K562 (cell line): Measurements from ENCODE around the gene GMPR. TPM values are rescaled to one million over a fixed set of nuclear protein-coding genes. Genes with fewer than 3 reads are reported as not detected.

Source experiments
- HCFC1 ChIP-seq: IDR thresholded peaks from 2 replicates; pipeline ENCODE4 v1.6.1; 2012; ENCODE audit warnings: low read depth, low read length, improper control_type of control experiment
- MAZ ChIP-seq, 2 experiments: fragments of 450-650 bp in 1 of 2; sonication (generic) in 1 of 2; formaldehyde crosslinking; IDR thresholded peaks in 1 of 2; conservative IDR thresholded peaks in 1 of 2; 2 replicates each; pipeline versions ENCODE4 v1.4.0 to v1.5.0; 2020; ENCODE audit warnings: mild to moderate bottlenecking in 1 of 2, missing genetic modification reagents in 1 of 2
- RBM22 ChIP-seq: fragments of 200-400 bp; formaldehyde crosslinking; IDR thresholded peaks from 2 replicates; pipeline ENCODE4 v1.6.1; 2018; ENCODE audit warnings: low read length, low read depth; ENCODE audit not compliant: poor library complexity, severe bottlenecking
- STAT5B ChIP-seq: fragments of 250-450 bp; sonication (Bioruptor Pico); IDR thresholded peaks from 2 replicates; pipeline ENCODE4 v1.8.0; 2021; ENCODE audit warnings: mild to moderate bottlenecking, inconsistent platforms
- ZNF311 ChIP-seq: fragments of 250-450 bp; sonication (Bioruptor Pico); IDR thresholded peaks from 2 replicates; pipeline ENCODE4 v1.4.0; 2020; ENCODE audit warnings: mild to moderate bottlenecking, moderate library complexity
- ZNF76 ChIP-seq: fragments of 250-450 bp; sonication (Bioruptor Pico); IDR thresholded peaks from 2 replicates; pipeline ENCODE4 v1.4.0; 2020; ENCODE audit warnings: mild to moderate bottlenecking, moderate library complexity, borderline replicate concordance
- ZNF830 ChIP-seq: fragments of 250-450 bp; sonication (Bioruptor Pico); IDR thresholded peaks from 2 replicates; pipeline ENCODE4 v1.5.0; 2021; ENCODE audit warnings: mild to moderate bottlenecking
- polyA plus RNA-seq, 8 experiments: library from polyadenylated mRNA; depleted of rRNA in 4 of 8; stranded (reverse) in 5 of 8; unstranded in 3 of 8; fragments of >200 nt; fragmentation: Nextera tagmentation in 2 of 8; fragmentation: Illumina TruSeq in 1 of 8; extraction: Ambion mirVana in 2 of 8; extraction: Trizol in 1 of 8; gene quantifications; 2 replicates each; pipeline versions ENCODE4 v1.2.1 to v1.2.3, GENCODE V29; 2011 to 2014; ENCODE audit warnings: inconsistent platforms in 1 of 8, missing spikeins in 1 of 8
- total RNA-seq, 7 experiments: library from RNA; depleted of rRNA in 6 of 7; stranded (reverse); fragments of >200 nt in 6 of 7; fragmentation: Illumina TruSeq in 2 of 7; extraction: Trizol in 2 of 7; gene quantifications; 2 replicates each; pipeline versions ENCODE4 v1.2.1 to v1.2.3, GENCODE V29; 2011 to 2021; ENCODE audit warnings: low replicate concordance in 1 of 7
- TF ChIP-seq, protein P1 (sequence below): fragments of 250-450 bp; sonication (Bioruptor Pico); IDR thresholded peaks from 2 replicates; pipeline ENCODE4 v1.6.1; 2021; ENCODE audit warnings: mild to moderate bottlenecking
- TF ChIP-seq, protein P2 (sequence below): sonication (generic); formaldehyde crosslinking; IDR thresholded peaks from 2 replicates; pipeline ENCODE4 v1.8.0; 2022; ENCODE audit warnings: missing genetic modification reagents, mild to moderate bottlenecking, moderate library complexity, borderline replicate concordance
- TF ChIP-seq, protein P3 (sequence below): fragments of 250-450 bp; sonication (Bioruptor Pico); IDR thresholded peaks from 2 replicates; pipeline ENCODE4 v1.5.0; 2021
- TF ChIP-seq, protein P4 (sequence below), 2 experiments: fragments of 150-350 bp in 1 of 2; IDR thresholded peaks; 2 replicates each; pipeline ENCODE4 v1.6.1; 2012 to 2016; ENCODE audit warnings: low read depth in 2 of 2, low read length in 2 of 2, mild to moderate bottlenecking in 1 of 2, moderate library complexity in 1 of 2

The GMPR gene
- total and polyA plus RNA-seq, 9 of the 15 experiments (the other 6 are each of a cell fraction or from before 2014, with no cell fraction given), result 34.6 to 83.7 (median 49.8) TPM

DNA sequence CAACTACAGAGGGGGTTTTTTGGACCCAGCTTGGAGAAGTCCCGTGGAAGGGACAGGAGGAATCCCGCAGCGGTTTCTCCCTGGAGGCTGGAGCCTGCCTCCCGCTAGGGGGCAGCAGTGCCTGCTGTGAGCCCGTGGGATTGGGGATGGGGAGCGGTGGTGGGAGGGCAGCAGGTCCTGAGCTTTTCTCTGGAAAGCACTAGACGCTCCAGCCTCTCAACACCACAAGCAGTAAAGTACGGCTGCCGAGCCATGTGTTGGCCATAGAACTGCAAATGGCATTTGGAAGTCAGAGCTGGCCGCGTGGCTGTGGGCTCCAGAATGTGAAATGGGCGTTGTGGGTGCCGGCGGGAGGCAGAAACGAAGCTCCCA, 47.8 kb downstream of the GMPR start (continued):
- TF ChIP-seq, protein P1, sequence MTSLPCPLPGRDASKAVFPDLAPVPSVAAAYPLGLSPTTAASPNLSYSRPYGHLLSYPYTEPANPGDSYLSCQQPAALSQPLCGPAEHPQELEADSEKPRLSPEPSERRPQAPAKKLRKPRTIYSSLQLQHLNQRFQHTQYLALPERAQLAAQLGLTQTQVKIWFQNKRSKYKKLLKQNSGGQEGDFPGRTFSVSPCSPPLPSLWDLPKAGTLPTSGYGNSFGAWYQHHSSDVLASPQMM (CRISPR knock-in tag), result no peak
- no peak for TF ChIP-seq HCFC1
- TF ChIP-seq MAZ (CRISPR knock-in tag; conservative IDR thresholded peaks at IDR 0.05 in 1 of 2, IDR thresholded peaks at IDR 0.05 in 1 of 2), result 0 out of 4 replicates have a peak, but pooled peaks of 1 of the 2 experiments have one; percentile 36
- TF ChIP-seq ZNF76 (CRISPR knock-in tag), result no peak
- TF ChIP-seq, protein P2, sequence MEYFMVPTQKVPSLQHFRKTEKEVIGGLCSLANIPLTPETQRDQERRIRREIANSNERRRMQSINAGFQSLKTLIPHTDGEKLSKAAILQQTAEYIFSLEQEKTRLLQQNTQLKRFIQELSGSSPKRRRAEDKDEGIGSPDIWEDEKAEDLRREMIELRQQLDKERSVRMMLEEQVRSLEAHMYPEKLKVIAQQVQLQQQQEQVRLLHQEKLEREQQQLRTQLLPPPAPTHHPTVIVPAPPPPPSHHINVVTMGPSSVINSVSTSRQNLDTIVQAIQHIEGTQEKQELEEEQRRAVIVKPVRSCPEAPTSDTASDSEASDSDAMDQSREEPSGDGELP (CRISPR knock-in tag), result 0 out of 2 replicates have a peak, but pooled peaks have one; percentile 11
- TF ChIP-seq, protein P3, sequence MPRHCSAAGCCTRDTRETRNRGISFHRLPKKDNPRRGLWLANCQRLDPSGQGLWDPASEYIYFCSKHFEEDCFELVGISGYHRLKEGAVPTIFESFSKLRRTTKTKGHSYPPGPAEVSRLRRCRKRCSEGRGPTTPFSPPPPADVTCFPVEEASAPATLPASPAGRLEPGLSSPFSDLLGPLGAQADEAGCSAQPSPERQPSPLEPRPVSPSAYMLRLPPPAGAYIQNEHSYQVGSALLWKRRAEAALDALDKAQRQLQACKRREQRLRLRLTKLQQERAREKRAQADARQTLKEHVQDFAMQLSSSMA, result no peak
- peak; percentile 55 for TF ChIP-seq RBM22
- TF ChIP-seq ZNF830 (CRISPR knock-in tag), result no peak
- TF ChIP-seq ZNF311, result no peak
- TF ChIP-seq STAT5B (CRISPR knock-in tag), result no peak
- TF ChIP-seq, protein P4, sequence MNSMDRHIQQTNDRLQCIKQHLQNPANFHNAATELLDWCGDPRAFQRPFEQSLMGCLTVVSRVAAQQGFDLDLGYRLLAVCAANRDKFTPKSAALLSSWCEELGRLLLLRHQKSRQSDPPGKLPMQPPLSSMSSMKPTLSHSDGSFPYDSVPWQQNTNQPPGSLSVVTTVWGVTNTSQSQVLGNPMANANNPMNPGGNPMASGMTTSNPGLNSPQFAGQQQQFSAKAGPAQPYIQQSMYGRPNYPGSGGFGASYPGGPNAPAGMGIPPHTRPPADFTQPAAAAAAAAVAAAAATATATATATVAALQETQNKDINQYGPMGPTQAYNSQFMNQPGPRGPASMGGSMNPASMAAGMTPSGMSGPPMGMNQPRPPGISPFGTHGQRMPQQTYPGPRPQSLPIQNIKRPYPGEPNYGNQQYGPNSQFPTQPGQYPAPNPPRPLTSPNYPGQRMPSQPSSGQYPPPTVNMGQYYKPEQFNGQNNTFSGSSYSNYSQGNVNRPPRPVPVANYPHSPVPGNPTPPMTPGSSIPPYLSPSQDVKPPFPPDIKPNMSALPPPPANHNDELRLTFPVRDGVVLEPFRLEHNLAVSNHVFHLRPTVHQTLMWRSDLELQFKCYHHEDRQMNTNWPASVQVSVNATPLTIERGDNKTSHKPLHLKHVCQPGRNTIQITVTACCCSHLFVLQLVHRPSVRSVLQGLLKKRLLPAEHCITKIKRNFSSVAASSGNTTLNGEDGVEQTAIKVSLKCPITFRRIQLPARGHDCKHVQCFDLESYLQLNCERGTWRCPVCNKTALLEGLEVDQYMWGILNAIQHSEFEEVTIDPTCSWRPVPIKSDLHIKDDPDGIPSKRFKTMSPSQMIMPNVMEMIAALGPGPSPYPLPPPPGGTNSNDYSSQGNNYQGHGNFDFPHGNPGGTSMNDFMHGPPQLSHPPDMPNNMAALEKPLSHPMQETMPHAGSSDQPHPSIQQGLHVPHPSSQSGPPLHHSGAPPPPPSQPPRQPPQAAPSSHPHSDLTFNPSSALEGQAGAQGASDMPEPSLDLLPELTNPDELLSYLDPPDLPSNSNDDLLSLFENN (IDR thresholded peaks at IDR 0.05; ENCODE audit: low read depth in 2 of 2, low read length in 2 of 2), result no peak
